Activated CD8-positive, alpha-beta memory T cell treated with anti-CD3 and anti-CD28 coated beads, Interleukin-2, amount 50 U/mL, for 1 hour (primary cell): Measurements from ENCODE around the gene ARHGAP35.
"Not testable (repeated sequence)": the region's sequence is repeated elsewhere in the genome, so short reads cannot be mapped to it uniquely, and the experiment has no call there.

Source experiments
- DNase-seq: peaks from one replicate; pipeline ENCODE4 v3.0.0-alpha.2; 2020; ENCODE audit errors: extremely low read depth

ARHGAP35 gene

GRCh38 chr19:46844067-46844489 lies 16.7 kb upstream of the ARHGAP35 start:
- no peak for DNase-seq

DNA sequence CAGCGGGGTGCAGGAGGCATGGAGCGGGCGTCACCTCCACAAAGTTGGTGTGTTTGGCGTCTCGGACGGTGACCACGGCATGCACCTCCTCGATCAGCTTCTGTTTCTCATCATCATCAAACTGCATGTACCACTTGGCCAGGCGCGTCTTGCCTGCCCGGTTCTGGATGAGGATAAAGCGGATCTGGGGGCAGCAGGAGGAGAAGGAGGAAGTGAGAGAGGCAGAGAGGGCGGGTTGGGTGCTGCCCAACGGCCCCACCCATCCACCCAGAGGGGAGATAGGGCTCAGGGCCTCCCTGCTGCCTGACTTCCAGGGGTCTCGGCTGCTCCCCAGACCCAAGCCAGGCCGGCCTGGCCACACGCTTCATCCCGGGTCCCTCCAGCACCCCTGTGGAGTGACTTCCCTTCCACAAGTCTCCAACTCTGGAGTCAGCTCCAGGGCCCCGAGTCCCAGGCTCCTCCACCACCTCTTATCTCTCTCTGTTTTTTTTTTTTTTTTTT lies 14.8 kb upstream of the ARHGAP35 start:
- DNase-seq: no peak

- no peak for DNase-seq
Measured at GRCh38 chr19:46847528-46847927, 13.3 kb upstream of the ARHGAP35 start.

DNA sequence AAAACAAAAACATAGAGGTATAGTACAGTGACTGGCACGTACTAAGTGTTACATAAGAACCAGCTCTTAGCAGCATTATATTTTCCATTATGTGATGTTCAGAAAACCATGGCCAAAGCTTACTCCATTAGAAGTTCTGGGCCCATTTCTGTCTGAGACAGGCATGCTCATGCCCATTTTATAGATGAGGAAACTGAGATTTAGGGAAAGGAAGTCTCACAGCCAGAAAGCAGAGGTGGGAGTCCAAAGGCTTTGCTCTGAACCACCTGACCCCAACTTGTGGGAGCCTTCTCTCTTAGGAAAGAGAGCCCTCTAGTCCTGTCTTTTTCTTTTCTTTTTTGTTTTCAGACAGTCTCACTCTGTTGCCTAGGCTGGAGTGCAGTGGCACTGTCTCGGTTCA lies 12.4 kb upstream of the ARHGAP35 start:
- DNase-seq: no peak

DNA sequence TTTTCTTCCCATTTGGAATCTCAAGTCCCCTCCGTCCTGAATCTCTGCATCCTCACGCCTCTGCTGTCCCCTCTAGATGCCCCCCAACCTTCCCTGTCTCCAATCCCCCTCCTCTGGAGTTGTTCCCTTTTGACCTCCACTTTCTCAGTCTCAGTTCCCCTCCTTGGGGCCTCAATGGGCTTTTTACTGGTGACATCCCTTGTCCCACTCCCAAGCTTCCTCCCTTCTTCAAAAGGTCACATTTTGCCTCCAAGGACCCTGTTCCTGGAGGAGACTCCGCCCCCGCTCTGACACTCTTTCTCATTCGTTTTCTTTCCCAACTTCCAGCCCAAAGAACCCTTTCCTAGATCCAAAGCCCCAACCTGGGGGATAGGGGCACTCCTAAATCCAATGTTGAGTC lies 11.2 kb upstream of the ARHGAP35 start:
- DNase-seq: no peak

DNA sequence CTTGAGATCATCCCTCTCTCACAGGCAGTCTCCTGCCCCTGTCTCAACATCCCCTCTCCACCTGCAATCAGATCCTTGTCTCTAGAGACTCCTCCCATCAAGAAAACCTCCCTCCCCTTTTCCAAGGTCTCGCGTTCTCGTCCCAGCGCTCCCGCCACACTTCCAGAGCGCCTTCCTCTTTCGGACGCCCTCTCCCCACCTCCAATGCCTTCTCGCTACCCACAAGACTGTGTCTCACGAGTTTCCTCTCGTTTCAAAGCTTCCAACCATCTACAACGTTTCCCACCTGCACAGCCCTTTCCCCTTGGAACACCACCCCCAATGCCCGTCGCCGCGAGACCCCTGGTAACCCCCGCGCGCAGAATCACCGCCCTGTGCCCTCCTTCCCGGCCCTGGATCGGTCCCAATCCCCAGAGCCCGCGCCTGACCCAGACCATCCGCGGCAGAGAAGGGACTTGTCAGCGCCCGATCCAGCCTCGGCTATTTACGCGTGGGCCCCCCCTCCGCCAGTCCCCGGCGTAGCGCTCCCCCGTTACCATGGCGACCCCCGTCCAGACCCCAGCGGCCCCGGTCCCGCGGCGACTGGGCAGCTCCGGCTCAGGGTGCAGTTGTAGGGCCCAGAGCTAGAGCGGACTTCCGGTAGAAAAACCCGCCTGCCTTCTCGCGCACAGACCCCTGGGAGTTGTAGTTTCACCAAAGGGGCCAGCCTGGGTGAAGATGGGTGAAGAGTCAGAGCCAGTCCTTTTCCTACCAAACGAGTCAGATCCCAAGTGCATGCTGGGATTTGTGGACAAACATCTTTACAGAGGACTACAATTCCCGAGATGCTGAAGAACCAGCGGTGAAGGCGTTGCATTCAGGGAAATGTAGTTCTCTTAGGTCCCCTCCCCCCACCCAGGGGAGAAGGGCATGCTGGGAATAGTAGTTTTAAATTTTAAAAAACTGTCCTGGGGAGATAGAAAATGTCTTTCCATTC lies 10.3 kb upstream of the ARHGAP35 start, which contains the start of gene AP2S1:
TSS of gene AP2S1 (minus strand) at position 619 of the 976 bp plus-strand sequence. CDS start at position 539, 80 bp downstream.
- peak; percentile 86 for DNase-seq

DNA sequence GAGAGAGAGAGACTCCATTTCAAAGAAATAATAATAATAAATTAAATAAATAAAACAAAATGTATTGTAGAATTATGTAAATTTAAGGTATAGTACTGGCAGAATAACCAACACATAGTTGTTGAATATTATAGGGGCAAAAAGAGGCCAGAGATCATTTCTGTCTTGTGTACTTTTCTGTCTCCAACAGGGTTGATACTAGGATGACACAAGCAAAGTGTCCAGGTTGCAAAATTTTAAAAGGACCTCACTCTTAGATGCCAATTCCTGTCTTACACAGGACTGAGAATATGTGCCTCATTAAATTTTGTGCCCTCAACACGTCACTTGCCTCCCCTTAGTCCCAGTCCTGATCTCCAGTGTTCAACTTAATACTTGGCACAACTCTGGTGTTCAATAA lies 8.0 kb upstream of the ARHGAP35 start:
- DNase-seq: no peak

DNA sequence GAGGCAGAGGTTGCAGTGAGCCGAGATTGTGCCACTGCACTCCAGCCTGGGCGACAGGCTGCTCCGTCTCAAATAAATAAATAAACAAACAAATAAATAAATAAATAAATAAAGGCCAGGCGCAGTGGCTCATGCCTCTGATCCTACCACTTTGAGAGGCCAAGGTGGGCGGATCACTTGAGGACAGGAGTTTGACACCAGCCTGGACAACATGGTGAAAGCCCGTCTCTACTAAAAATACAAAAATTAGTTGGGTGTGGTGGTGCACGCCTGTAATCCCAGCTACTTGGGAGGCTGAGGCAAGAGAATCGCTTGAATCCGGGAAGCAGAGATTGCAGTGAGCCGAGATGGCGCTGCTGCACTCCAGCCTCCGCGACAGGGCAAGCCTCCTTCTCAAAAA lies 6.1 kb upstream of the ARHGAP35 start:
- DNase-seq: not testable (repeated sequence)

DNA sequence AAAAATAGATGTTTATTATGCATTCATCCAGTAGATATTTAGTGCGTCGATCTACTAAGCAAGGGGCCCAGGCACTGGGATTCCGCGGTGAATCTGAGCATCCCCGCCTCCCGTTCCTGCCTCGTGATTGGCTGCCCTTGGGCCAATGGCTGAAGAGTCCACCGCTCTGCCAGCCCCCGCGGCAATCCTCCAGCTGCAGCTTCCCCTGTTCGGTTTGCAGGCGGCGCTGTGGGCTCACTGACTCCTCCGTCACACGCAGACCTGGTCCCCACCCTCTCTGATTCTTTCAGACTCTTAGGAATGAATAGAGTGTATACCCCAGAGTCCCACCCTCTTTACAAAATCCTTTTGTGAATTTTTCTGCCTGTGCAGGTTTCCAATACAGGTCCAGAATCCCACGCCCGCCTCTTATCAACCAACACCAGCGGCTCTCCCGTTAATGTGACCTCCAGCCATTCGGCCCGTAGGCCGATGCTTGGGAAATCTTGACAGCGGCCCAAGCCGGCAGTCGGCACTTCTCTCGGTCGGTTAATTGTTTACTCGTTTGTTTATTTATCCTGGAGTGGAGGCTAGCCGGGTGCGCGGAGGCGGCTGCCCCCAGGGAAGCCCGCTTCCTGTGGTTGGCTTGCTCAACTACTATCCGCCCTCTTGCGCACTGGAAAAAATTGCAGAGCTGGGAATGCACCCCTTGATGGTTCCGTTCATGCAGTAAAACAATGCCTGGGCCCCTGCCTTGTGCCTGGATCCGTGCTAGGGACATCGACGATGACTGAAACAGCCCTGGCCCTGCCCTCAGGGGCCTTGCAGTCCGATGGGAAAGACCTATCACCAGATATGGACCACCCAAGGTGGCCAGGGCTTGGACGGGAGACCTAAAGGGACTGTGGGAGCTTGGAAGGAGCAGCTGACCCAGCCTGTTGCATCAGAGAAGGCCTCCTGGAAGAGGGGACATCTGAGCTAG lies 4.5 kb upstream of the ARHGAP35 start:
- peak; percentile 79 for DNase-seq

- no peak for DNase-seq
Measured at GRCh38 chr19:46859637-46860124, 1.1 kb upstream of the ARHGAP35 start.

- DNase-seq: peak; percentile 83
Measured at GRCh38 chr19:46860125-46860845, 512 bp upstream of the ARHGAP35 start.

DNA sequence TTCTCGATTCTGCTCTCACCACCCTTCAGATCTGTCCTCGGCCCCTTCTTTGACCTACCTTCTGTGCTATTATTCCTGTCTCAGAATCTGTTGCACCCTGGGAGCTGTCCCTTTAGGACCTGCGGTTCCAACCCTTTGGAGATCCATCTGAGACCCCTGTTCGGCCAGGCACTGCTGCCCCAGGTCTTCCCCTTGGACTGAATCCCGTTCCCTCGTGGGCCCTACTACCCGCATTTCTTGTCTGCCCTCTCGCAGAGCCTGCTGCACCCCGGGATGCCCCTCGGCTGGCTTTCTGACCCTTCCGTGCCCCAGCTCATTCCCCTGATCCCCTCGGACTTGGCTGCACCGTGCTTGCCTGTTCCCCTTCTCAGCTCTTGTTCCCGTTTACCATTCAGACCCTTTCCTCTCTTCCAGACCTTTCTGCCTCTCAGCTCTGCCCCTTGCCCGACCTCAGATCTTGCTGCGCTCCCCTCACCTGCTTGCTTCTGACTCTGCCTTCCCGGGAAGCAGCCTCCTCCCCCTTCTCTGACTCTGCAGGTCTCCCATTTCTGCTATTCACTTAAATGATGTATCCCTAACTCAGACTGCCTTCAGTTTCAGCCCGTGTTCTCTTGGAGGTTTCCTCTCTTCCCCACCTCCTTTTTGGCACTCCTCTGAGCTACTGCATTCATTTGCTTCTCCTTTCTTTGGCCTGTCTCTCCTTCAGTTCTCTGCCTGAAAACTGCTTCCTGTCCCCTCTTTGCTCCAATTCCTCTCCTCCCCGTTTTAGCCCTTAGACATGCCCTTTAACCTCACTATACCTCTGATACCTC lies 1.1 kb downstream of the ARHGAP35 start:
- no peak for DNase-seq

DNA sequence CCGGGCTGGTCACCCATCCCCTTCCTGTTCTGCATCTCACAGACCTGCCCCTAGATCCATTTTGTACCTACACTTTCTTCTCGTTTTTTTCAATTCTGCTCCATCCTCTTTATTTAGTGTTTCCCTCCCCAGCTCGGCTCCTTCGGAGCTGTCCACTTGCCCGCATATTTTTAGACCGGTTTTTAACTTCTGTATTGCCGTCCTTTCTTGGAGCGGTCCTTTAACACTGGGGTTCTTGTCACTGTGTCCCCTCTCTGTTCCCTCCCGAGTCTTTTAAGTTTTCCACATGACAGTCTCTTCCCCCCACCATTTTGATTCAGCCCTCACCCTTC lies 1.7 kb downstream of the ARHGAP35 start:
- no peak for DNase-seq

DNA sequence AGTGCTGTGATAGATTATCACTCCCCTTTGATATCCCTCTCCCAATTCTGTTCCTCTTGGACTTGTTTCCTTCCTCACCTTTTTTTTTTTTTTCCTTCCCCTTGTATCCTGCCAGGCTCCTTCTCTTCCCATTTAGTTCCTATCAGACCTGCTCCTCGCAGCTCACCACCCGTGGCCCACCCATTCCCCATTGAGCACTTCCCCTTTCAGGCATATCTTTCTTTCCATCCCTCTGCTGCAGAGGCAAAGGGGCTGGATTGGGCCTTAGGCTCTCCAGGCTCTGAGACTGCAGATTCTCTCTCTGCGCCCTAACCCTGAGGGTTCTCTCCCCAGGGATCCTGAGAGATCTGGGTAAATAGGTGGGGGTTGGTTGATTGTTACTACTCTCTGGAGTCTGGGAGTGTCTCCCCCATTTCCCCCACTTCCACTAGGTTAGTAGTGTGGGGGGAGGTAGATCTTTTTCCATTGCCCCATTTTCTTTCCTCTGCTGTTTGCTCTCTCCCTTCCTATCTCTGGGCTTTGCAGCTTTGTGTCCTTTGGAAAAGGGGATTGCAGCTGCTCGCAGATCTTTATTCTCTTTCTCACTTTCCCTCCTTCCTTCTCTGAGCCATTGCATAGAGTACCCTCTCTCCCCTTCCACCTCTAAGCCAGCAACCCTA lies 2.3 kb downstream of the ARHGAP35 start:
- DNase-seq: no peak

- DNase-seq: no peak
Measured at GRCh38 chr19:46863818-46864629, 3.2 kb downstream of the ARHGAP35 start.

- no peak for DNase-seq
Measured at GRCh38 chr19:46866407-46867136, 5.8 kb downstream of the ARHGAP35 start.

DNA sequence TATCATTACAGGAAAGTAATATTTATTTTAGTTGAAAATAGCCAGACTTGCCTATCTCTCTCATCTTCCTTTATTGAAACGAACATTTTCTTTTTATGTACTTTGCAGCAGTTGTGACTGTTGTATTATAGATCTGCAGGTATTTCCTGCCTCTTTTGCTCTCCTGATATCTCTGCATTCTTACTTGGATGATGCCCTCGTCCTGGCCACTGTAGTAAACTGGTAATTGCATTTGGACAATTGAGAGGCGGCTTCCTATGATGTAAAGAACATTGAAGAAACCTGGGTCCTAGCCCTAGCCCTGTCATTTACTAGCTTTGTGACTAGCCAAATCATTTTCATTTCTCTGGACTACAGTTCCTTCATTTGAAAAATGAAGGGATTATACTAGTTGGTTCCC lies 6.4 kb downstream of the ARHGAP35 start:
- no peak for DNase-seq

DNA sequence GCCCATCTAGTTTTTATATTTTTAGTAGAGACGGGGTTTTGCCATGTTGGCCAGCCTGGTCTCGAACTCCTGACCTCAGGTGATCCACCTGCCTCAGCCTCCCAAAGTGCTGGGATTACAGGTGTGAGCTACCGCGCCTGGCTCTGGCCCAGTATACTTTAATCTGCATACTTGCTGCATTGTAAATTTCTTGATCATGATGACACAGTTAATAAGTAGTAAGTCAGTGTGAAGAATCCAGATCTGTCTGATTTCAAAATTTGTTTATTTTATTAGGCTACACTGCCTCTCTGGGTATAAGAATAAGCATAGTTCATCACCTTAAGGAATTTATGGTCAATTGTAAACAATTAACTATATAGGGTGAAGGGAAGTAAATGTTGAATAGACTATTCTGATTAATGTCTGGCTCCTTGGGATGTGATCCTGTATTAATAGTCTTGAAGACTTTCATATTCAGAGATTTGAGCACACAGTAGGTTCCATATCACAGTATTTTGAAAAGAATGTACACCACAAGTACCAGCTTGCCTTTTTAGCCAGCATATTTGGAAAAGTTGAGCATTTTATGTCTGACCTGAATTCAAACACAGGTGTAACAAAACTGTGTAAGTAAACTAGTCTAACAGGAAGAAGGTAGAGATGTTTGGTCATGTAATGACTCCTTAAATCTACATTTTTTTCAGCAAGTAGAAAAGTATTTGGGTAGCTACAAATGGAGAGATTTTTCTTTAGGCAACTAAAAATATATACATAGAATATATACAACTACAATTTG lies 7.4 kb downstream of the ARHGAP35 start:
- no peak for DNase-seq
